GM12878 (cell line): ENCODE measurements around the gene IL3. TPM values are rescaled to one million over a fixed set of nuclear protein-coding genes. Genes with fewer than 3 reads are reported as not detected.

ENCODE experiments used
- ATAC-seq: fragments of 200-7000 bp; cut with Tn5 transposase; 3 replicates; pipeline ENCODE4 v1.9.1; 2020; ENCODE audit warnings: mild to moderate bottlenecking, moderate library complexity
- BruUV-seq: library from RNA; stranded (reverse); fragments of 400-500 nt; replicated peaks from 2 replicates; lab custom pipeline; 2021; lab: Mats Ljungman, UMichigan
- CTCF ChIA-PET: fragments of 300-600 bp; sonication (Branson Sonifier 250); formaldehyde crosslinking; extraction: SDS; loops from one replicate; lab custom pipeline; 2021; ENCODE audit warnings: inconsistent platforms; lab: Yijun Ruan, JAX
- POLR2A ChIA-PET: fragments of 350-600 bp; formaldehyde crosslinking; extraction: SDS; loops from one replicate; lab custom pipeline; 2021; ENCODE audit warnings: inconsistent platforms; lab: Charles Lee
- RAD21 ChIA-PET: fragments of 300-600 bp; sonication (Branson Sonifier 250); formaldehyde crosslinking; loops from one replicate; lab custom pipeline; 2023; ENCODE audit warnings: antibody characterized with exemption; ENCODE audit not compliant: unreplicated experiment; lab: Charles Lee
- SMC1A ChIA-PET: fragments of 300-600 bp; sonication (Branson Sonifier 250); formaldehyde crosslinking; loops from one replicate; lab custom pipeline; 2023; ENCODE audit not compliant: unreplicated experiment, uncharacterized antibody; lab: Charles Lee
- DNase-seq: peaks from one replicate; pipeline ENCODE4 v3.0.0-alpha.2; 2011; ENCODE audit warnings: low read depth, low spot score
- FAIRE-seq: peaks from 3 replicates; lab custom pipeline; 2011; peaks lifted over from hg19 to GRCh38; lab: Jason Lieb, UNC
- H2AFZ ChIP-seq: 2 replicates; pipeline ENCODE4 v1.6.0; 2011; ENCODE audit warnings: low read depth, low read length, control low read depth; ENCODE audit not compliant: control insufficient read depth
- H3K27ac ChIP-seq: 2 replicates; pipeline ENCODE4 v1.5.1; 2011; ENCODE audit warnings: control low read depth; ENCODE audit not compliant: control insufficient read depth, insufficient read depth
- H3K27me3 ChIP-seq, 2 experiments: replicated peaks in 1 of 2; 2 replicates each; pipeline versions ENCODE4 v1.6.0 to v1.6.1; 2011; ENCODE audit warnings: low read length in 1 of 2; ENCODE audit not compliant: control insufficient read depth in 2 of 2, insufficient read depth in 2 of 2
- H3K36me3 ChIP-seq, 2 experiments: 2 replicates each; pipeline ENCODE4 v1.5.1; 2011; ENCODE audit warnings: low read length in 1 of 2; ENCODE audit not compliant: control insufficient read depth in 2 of 2, insufficient read depth in 2 of 2
- H3K4me1 ChIP-seq: 2 replicates; pipeline ENCODE4 v1.6.1; 2011; ENCODE audit warnings: mild to moderate bottlenecking, low read length, moderate library complexity, mixed read lengths; ENCODE audit not compliant: control insufficient read depth, insufficient read depth
- H3K4me2 ChIP-seq: 2 replicates; pipeline ENCODE4 v1.6.0; 2011; ENCODE audit warnings: control low read depth; ENCODE audit not compliant: control insufficient read depth, insufficient read depth
- H3K4me3 ChIP-seq: fragments of 200-600 bp; sonication (generic); 2 replicates; pipeline ENCODE4 v1.5.1; 2016
- H3K79me2 ChIP-seq: 2 replicates; pipeline ENCODE4 v1.6.0; 2011; ENCODE audit warnings: low read length; ENCODE audit not compliant: control insufficient read depth, insufficient read depth
- H3K9ac ChIP-seq: 2 replicates; pipeline ENCODE4 v1.8.0; 2011; ENCODE audit warnings: low read length, control low read depth, mixed read lengths; ENCODE audit not compliant: control insufficient read depth, insufficient read depth
- H3K9me3 ChIP-seq: replicated peaks from 3 replicates; pipeline ENCODE4 v1.5.1; 2011; ENCODE audit warnings: mild to moderate bottlenecking, low read length; ENCODE audit not compliant: control insufficient read depth, insufficient read depth
- H4K20me1 ChIP-seq: 2 replicates; pipeline ENCODE4 v1.6.0; 2011; ENCODE audit not compliant: control insufficient read depth, insufficient read depth
- BACH1 ChIP-seq: fragments of 450-650 bp; IDR thresholded peaks from 2 replicates; pipeline ENCODE4 v1.6.1; 2017; ENCODE audit warnings: mild to moderate bottlenecking, borderline replicate concordance
- CREM ChIP-seq: IDR thresholded peaks from 2 replicates; pipeline ENCODE4 v1.6.1; 2014; ENCODE audit warnings: antibody characterized with exemption, low read depth
- ETV6 ChIP-seq, 2 experiments: fragments of 450-650 bp in 1 of 2; IDR thresholded peaks in 1 of 2; conservative IDR thresholded peaks in 1 of 2; 2 replicates each; pipeline ENCODE4 v1.6.1; 2014; ENCODE audit warnings: antibody characterized with exemption in 1 of 2, borderline replicate concordance in 1 of 2, low read depth in 1 of 2, mild to moderate bottlenecking in 1 of 2, moderate library complexity in 1 of 2
- FOXK2 ChIP-seq: fragments of 450-650 bp; IDR thresholded peaks from 2 replicates; pipeline ENCODE4 v1.6.1; 2017; ENCODE audit warnings: mild to moderate bottlenecking, moderate library complexity
- GABPA ChIP-seq: IDR thresholded peaks from 2 replicates; pipeline ENCODE4 v1.6.1; 2014; ENCODE audit warnings: antibody characterized with exemption, low read depth, mild to moderate bottlenecking, inconsistent platforms
- HDGF ChIP-seq: fragments of 450-650 bp; IDR thresholded peaks from 2 replicates; pipeline ENCODE4 v1.6.1; 2016; ENCODE audit warnings: antibody characterized with exemption
- IKZF2 ChIP-seq, 2 experiments: fragments of 450-650 bp; IDR thresholded peaks; 2 replicates each; pipeline ENCODE4 v1.6.1; 2017; ENCODE audit warnings: mild to moderate bottlenecking in 2 of 2, moderate library complexity in 2 of 2
- NFYB ChIP-seq: IDR thresholded peaks from 2 replicates; pipeline ENCODE4 v1.6.1; 2011; ENCODE audit warnings: low read depth, mild to moderate bottlenecking, low read length, improper control_type of control experiment, moderate library complexity; ENCODE audit not compliant: insufficient read depth
- PML ChIP-seq: IDR thresholded peaks from 2 replicates; pipeline ENCODE4 v1.6.1; 2012; ENCODE audit warnings: low read length, inconsistent platforms
- POLR2A ChIP-seq: IDR thresholded peaks from 2 replicates; pipeline ENCODE4 v1.6.1; 2011; ENCODE audit warnings: low read depth, mild to moderate bottlenecking, low read length
- RAD21 ChIP-seq: IDR thresholded peaks from 2 replicates; pipeline ENCODE4 v1.6.1; 2011; ENCODE audit warnings: mild to moderate bottlenecking, low read depth, low read length, moderate library complexity; ENCODE audit not compliant: insufficient read depth
- SIX5 ChIP-seq: IDR thresholded peaks from 2 replicates; pipeline ENCODE4 v1.6.1; 2011; ENCODE audit warnings: mild to moderate bottlenecking, low read depth, low read length, moderate library complexity; ENCODE audit not compliant: severe bottlenecking
- SMAD1 ChIP-seq: fragments of 450-650 bp; IDR thresholded peaks from 2 replicates; pipeline ENCODE4 v1.6.1; 2018; ENCODE audit warnings: mild to moderate bottlenecking, low read depth; ENCODE audit not compliant: partially characterized antibody
- SPI1 ChIP-seq: IDR thresholded peaks from 2 replicates; pipeline ENCODE4 v1.6.1; 2011; ENCODE audit warnings: low read depth, mild to moderate bottlenecking, low read length, moderate library complexity, borderline replicate concordance; ENCODE audit not compliant: insufficient read depth
- SRF ChIP-seq, 2 experiments: IDR thresholded peaks; 2 replicates each; pipeline ENCODE4 v1.6.1; 2011; ENCODE audit warnings: low read depth in 2 of 2, low read length in 2 of 2, mild to moderate bottlenecking in 1 of 2, moderate library complexity in 1 of 2
- YBX1 ChIP-seq: fragments of 450-650 bp; IDR thresholded peaks from 2 replicates; pipeline ENCODE4 v1.6.1; 2016; ENCODE audit warnings: antibody characterized with exemption
- ZBED1 ChIP-seq: IDR thresholded peaks from 2 replicates; pipeline ENCODE4 v1.6.1; 2016; ENCODE audit warnings: borderline replicate concordance
- ZNF217 ChIP-seq: fragments of 450-650 bp; IDR thresholded peaks from 2 replicates; pipeline ENCODE4 v1.6.1; 2017; ENCODE audit warnings: antibody characterized with exemption, mild to moderate bottlenecking
- WGBS: methylation state at CpG from one replicate; pipeline ENCODE4 v1.1.6; 2016; ENCODE audit warnings: low lambda C conversion rate; ENCODE audit not compliant: insufficient replicate concordance, insufficient coverage; ENCODE audit errors: missing lambda C conversion rate; 5-methylcytosine and 5-hydroxymethylcytosine counted together
- in situ Hi-C: fragments of 300-500 bp; cut with MboI; formaldehyde crosslinking; loops from 9 replicates; pipeline ENCODE4 v1.14.3; 2018; ENCODE audit warnings: mixed read lengths
- intact Hi-C: fragments of 100-400 bp; cut with micrococcal nuclease; formaldehyde crosslinking; loops from one replicate; pipeline ENCODE4 v1.14.2; 2022; ENCODE audit not compliant: unreplicated experiment
- polyA plus RNA-seq, 11 experiments: library from polyadenylated mRNA; depleted of rRNA in 4 of 11; unstranded in 6 of 11; stranded (reverse) in 5 of 11; fragments of >200 nt; fragmentation: Nextera tagmentation in 4 of 11; fragmentation: Illumina TruSeq in 1 of 11; extraction: Ambion mirVana in 4 of 11; extraction: Trizol in 1 of 11; gene quantifications; 1 replicate in 1 of 11; 2 replicates in 10 of 11; pipeline versions ENCODE4 v1.2.1 to v1.2.3, GENCODE V29; 2011 to 2016; ENCODE audit warnings: inconsistent platforms in 2 of 11, missing spikeins in 2 of 11, low read depth in 1 of 11
- total RNA-seq, 4 experiments: library from RNA; depleted of rRNA in 3 of 4; stranded (reverse); fragments of >200 nt in 3 of 4; fragmentation: Illumina TruSeq in 1 of 4; extraction: Trizol in 1 of 4; gene quantifications; 2 replicates each; pipeline versions ENCODE4 v1.2.1 to v1.2.3, GENCODE V29; 2013 to 2021
- TF ChIP-seq, protein P1 (sequence below): fragments of 450-650 bp; conservative IDR thresholded peaks from 2 replicates; pipeline ENCODE4 v1.6.1; 2017; ENCODE audit warnings: mild to moderate bottlenecking, moderate library complexity

The IL3 gene
- total and polyA plus RNA-seq, 10 of the 15 experiments (the other 5 are each of a cell fraction or from before 2014, with no cell fraction given) = not detected

DNA sequence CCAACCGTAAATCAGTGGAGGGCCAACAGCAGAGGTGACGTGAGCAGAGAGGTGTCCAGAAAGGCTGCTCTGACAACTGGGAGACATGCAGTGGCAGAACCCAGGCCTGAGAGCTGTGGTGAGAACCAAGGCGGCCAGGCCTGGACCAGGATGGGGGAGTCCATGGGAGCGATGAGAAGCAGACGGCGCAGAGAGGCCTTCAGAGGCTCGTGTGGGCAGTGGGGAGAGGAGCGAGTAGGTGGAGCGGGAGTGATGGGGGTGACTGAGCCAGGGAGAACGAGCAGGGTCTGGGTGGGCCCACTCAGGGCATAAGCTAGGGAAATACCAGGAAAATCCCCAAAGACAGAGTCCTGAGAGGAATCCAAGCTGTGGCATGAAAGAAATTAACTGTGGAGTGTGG, 7.9 kb upstream of the IL3 start:
- no peak overlapping the region for H3K4me3 ChIP-seq
- no peaks in the 10 kb centered on the region for H3K9me3 ChIP-seq
- no peaks in the 10 kb centered on the region for H4K20me1 ChIP-seq
- no peaks in the 10 kb centered on the region for H3K79me2 ChIP-seq
- no peak overlapping the region for H3K27ac ChIP-seq
- DNase-seq (no peak), ATAC-seq (no peak), FAIRE-seq (no peak)
- H2AFZ ChIP-seq = no peak overlapping the region
- H3K27me3 ChIP-seq = peaks cover 0 to 5% of the 10 kb centered on the region in 2 experiments; a peak in 3 of 4 replicates
- intact Hi-C loops = no loop called here
- RAD21 ChIA-PET = interaction anchor here (1.8 kb wide), 1 partner anchor 10 kb away, joined by 3 read pairs; no protein-coding TSS in a partner anchor
- no peak overlapping the region for H3K9ac ChIP-seq
- SMC1A ChIA-PET = no interaction called here
- POLR2A ChIA-PET = no interaction called here
- CTCF ChIA-PET = interaction anchor here (1.0 to 3.4 kb wide), 2 partner anchors 10 to 186 kb away, joined by 3 to 15 read pairs; no protein-coding TSS in a partner anchor
- no peak for TF ChIP-seq YBX1
- no peak for TF ChIP-seq ETV6 (conservative IDR thresholded peaks at IDR 0.05 in 1 of 2, IDR thresholded peaks at IDR 0.05 in 1 of 2; ENCODE audit: borderline replicate concordance in 1 of 2, low read depth in 1 of 2)
- no peak for TF ChIP-seq PML
- TF ChIP-seq BACH1 = no peak
- no peaks in the 10 kb centered on the region for H3K36me3 ChIP-seq
- in situ Hi-C loops = no loop called here
- WGBS = 61% methylated on average over 9 of the region's 10 CpGs
- H3K4me1 ChIP-seq = no peaks in the 10 kb centered on the region
- BruUV-seq = no TSS peak
- H3K4me2 ChIP-seq = no peak overlapping the region

DNA sequence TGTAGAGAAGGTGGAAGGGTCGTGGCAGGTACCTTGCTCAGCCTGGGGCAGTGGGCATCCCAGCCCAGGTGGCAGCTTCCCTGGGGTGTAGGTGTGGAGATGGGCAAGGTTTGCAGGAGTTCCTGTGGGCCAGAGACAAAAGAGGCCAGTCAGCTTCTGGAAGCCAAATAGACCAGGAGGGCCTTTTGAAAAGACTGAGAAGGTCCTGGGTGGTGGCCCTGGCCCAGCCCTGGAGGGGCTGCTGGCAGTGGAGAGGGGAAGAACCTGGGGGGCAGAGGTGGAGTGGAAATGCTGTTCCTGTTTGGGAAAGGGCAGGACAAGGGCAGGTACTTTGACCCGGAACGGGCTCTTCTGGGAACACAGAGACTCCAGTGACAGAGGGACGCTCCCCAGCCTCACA, 7.0 kb upstream of the IL3 start:
- intact Hi-C loops = no loop called here
- FAIRE-seq (no peak), DNase-seq (no peak), ATAC-seq (no peak)
- no peaks in the 10 kb centered on the region for H3K4me1 ChIP-seq
- no peak overlapping the region for H3K9ac ChIP-seq
- H3K27ac ChIP-seq = no peak overlapping the region
- H3K4me3 ChIP-seq = no peak overlapping the region
- no peaks in the 10 kb centered on the region for H3K9me3 ChIP-seq
- POLR2A ChIA-PET = no interaction called here
- H2AFZ ChIP-seq = no peak overlapping the region
- RAD21 ChIA-PET = interaction anchor here (1.8 kb wide), 1 partner anchor 9 kb away, joined by 3 read pairs; no protein-coding TSS in a partner anchor
- no peaks in the 10 kb centered on the region for H3K79me2 ChIP-seq
- CTCF ChIA-PET = interaction anchor here (1.0 to 3.4 kb wide), 2 partner anchors 9 to 185 kb away, joined by 3 to 15 read pairs; no protein-coding TSS in a partner anchor
- no peak overlapping the region for H3K4me2 ChIP-seq
- no peaks in the 10 kb centered on the region for H4K20me1 ChIP-seq
- BruUV-seq = no TSS peak
- in situ Hi-C loops = no loop called here
- WGBS = 31% methylated on average over 4 of the region's 4 CpGs
- H3K27me3 ChIP-seq = peaks cover 0 to 5% of the 10 kb centered on the region in 2 experiments; a peak in 3 of 4 replicates
- no peaks in the 10 kb centered on the region for H3K36me3 ChIP-seq
- SMC1A ChIA-PET = interaction anchor here (1.1 kb wide), 1 partner anchor 25 kb away, joined by 3 read pairs; no protein-coding TSS in a partner anchor
- TF ChIP-seq HDGF (no peak), CREM (no peak), GABPA (no peak), SIX5 (no peak), ZBED1 (no peak), ZNF217 (no peak), FOXK2 (no peak), NFYB (no peak), SMAD1 (no peak), IKZF2 (IDR thresholded peaks at IDR 0.05) (no peak), RAD21 (no peak), SRF (IDR thresholded peaks at IDR 0.05; ENCODE audit: low read depth in 2 of 2, low read length in 2 of 2) (no peak), POLR2A (no peak), SPI1 (no peak)
- TF ChIP-seq, protein P1, sequence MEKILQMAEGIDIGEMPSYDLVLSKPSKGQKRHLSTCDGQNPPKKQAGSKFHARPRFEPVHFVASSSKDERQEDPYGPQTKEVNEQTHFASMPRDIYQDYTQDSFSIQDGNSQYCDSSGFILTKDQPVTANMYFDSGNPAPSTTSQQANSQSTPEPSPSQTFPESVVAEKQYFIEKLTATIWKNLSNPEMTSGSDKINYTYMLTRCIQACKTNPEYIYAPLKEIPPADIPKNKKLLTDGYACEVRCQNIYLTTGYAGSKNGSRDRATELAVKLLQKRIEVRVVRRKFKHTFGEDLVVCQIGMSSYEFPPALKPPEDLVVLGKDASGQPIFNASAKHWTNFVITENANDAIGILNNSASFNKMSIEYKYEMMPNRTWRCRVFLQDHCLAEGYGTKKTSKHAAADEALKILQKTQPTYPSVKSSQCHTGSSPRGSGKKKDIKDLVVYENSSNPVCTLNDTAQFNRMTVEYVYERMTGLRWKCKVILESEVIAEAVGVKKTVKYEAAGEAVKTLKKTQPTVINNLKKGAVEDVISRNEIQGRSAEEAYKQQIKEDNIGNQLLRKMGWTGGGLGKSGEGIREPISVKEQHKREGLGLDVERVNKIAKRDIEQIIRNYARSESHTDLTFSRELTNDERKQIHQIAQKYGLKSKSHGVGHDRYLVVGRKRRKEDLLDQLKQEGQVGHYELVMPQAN = no peak
